SU-DHL-6 (cell line): Measurements from ENCODE around the gene TIFAB.

ENCODE experiments used
- EZH2phosphoT487 ChIP-seq: fragments of 200-600 bp; sonication (generic), shearing (Covaris generic); conservative IDR thresholded peaks from 2 replicates; pipeline ENCODE4 v1.6.1; 2018; ENCODE audit warnings: mild to moderate bottlenecking, antibody characterized with exemption, low read length, moderate library complexity, mixed read lengths
- TF ChIP-seq, protein P1 (sequence below): fragments of 200-600 bp; sonication (generic); IDR thresholded peaks from one replicate; pipeline ENCODE4 v1.5.1; 2017; ENCODE audit warnings: antibody characterized with exemption, mild to moderate bottlenecking, low read length, moderate library complexity; ENCODE audit not compliant: insufficient read depth, poor library complexity, severe bottlenecking

GRCh38 chr5:135447298-135447929 is 4.7 kb downstream of the TIFAB start, which contains the start of gene DCANP1:
- no peak for TF ChIP-seq EZH2phosphoT487
- TF ChIP-seq, protein P1, sequence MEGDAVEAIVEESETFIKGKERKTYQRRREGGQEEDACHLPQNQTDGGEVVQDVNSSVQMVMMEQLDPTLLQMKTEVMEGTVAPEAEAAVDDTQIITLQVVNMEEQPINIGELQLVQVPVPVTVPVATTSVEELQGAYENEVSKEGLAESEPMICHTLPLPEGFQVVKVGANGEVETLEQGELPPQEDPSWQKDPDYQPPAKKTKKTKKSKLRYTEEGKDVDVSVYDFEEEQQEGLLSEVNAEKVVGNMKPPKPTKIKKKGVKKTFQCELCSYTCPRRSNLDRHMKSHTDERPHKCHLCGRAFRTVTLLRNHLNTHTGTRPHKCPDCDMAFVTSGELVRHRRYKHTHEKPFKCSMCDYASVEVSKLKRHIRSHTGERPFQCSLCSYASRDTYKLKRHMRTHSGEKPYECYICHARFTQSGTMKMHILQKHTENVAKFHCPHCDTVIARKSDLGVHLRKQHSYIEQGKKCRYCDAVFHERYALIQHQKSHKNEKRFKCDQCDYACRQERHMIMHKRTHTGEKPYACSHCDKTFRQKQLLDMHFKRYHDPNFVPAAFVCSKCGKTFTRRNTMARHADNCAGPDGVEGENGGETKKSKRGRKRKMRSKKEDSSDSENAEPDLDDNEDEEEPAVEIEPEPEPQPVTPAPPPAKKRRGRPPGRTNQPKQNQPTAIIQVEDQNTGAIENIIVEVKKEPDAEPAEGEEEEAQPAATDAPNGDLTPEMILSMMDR: no peak
